Smooth muscle cell (in vitro differentiated cells): ENCODE results near the gene ZBTB49. TPM values are rescaled to one million over a fixed set of nuclear protein-coding genes. Genes with fewer than 3 reads are reported as not detected.
A peak's percentile ranks its signal among the peaks of the same experiment; 100 is the strongest.
"Not testable (repeated sequence)": the region's sequence is repeated elsewhere in the genome, so short reads cannot be mapped to it uniquely, and the experiment has no call there.

Source experiments
- DNase-seq: peaks from one replicate; lab custom pipeline; 2025; ENCODE audit not compliant: unreplicated experiment; lab: John Stamatoyannopoulos, UW
- H2AFZ ChIP-seq: fragments of 200-600 bp; sonication (generic); 2 replicates; pipeline ENCODE4 v1.6.0; 2016; ENCODE audit warnings: antibody characterized with exemption, low read depth, mild to moderate bottlenecking
- H3F3A ChIP-seq: fragments of 200-600 bp; sonication (generic); 2 replicates; pipeline ENCODE4 v1.6.0; 2017; ENCODE audit warnings: antibody characterized with exemption, low read depth
- H3K27ac ChIP-seq: fragments of 200-600 bp; sonication (generic); 2 replicates; pipeline ENCODE4 v1.5.1; 2016; ENCODE audit warnings: low read depth, mild to moderate bottlenecking
- H3K27me3 ChIP-seq: fragments of 200-600 bp; sonication (generic); 2 replicates; pipeline ENCODE4 v1.6.1; 2016; ENCODE audit warnings: low read depth, mild to moderate bottlenecking
- H3K36me3 ChIP-seq: fragments of 200-600 bp; sonication (generic); 2 replicates; pipeline ENCODE4 v1.5.1; 2016; ENCODE audit warnings: low read depth
- H3K4me1 ChIP-seq: fragments of 200-600 bp; sonication (generic); 2 replicates; pipeline ENCODE4 v1.5.1; 2016; ENCODE audit warnings: low read depth
- H3K4me2 ChIP-seq: fragments of 200-600 bp; sonication (generic); 2 replicates; pipeline ENCODE4 v1.6.0; 2016; ENCODE audit warnings: mild to moderate bottlenecking
- H3K4me3 ChIP-seq: fragments of 200-600 bp; sonication (generic); 2 replicates; pipeline ENCODE4 v1.5.1; 2016; ENCODE audit warnings: mild to moderate bottlenecking
- H3K79me2 ChIP-seq: fragments of 200-600 bp; sonication (generic); 2 replicates; pipeline ENCODE4 v1.6.0; 2016; ENCODE audit warnings: low read depth, mild to moderate bottlenecking
- H3K9ac ChIP-seq: fragments of 200-600 bp; sonication (generic); 2 replicates; pipeline ENCODE4 v1.6.0; 2016; ENCODE audit warnings: low read depth
- H3K9me3 ChIP-seq: fragments of 200-600 bp; sonication (generic); replicated peaks from 2 replicates; pipeline ENCODE4 v1.5.1; 2016; ENCODE audit warnings: low read depth
- H4K20me1 ChIP-seq: fragments of 200-600 bp; sonication (generic); 2 replicates; pipeline ENCODE4 v1.6.0; 2016; ENCODE audit warnings: low read depth
- CTCF ChIP-seq: fragments of 200-600 bp; sonication (generic); IDR thresholded peaks from 2 replicates; pipeline ENCODE4 v1.5.1; 2017; ENCODE audit warnings: borderline replicate concordance, mild to moderate bottlenecking, antibody characterized with exemption; ENCODE audit not compliant: insufficient read depth, poor library complexity, severe bottlenecking
- WGBS: methylation state at CpG from one replicate; pipeline ENCODE4 v1.1.7; 2016; ENCODE audit warnings: low lambda C conversion rate; 5-methylcytosine and 5-hydroxymethylcytosine counted together
- polyA plus RNA-seq: library from polyadenylated mRNA; unstranded; fragments of >200 nt; fragmentation: Nextera tagmentation; extraction: Ambion mirVana; gene quantifications from 2 replicates; pipeline ENCODE4 v1.2.1, GENCODE V29; 2016
- total RNA-seq: library from RNA; depleted of rRNA; stranded (reverse); fragments of >200 nt; gene quantifications from 2 replicates; pipeline ENCODE4 v1.2.3, GENCODE V29; 2014

Gene ZBTB49
- total and polyA plus RNA-seq, 2 experiments from 2014 or later, result 4.2 to 6.3 TPM

GRCh38 chr4:4248029-4248884 is 41.8 kb upstream of the ZBTB49 start, which contains the start of gene TMEM128:
Gene TMEM128, minus strand, starts transcription at chr4:4248223. Its CDS starts 21 bp downstream, at chr4:4248202.
- Histone ChIP-seq H3K27ac (peak within 1 kb of the TSS; percentile 87), H3K9ac (peak within 1 kb of the TSS; percentile 98), H2AFZ (peak within 1 kb of the TSS; percentile 98), H3K36me3 (no peaks in the 10 kb centered on the region), H3F3A (no peaks in the 10 kb centered on the region), H3K27me3 (no peaks in the 10 kb centered on the region), H3K9me3 (no peaks in the 10 kb centered on the region), H3K4me2 (peak within 1 kb of the TSS; percentile 93), H3K4me3 (peak within 1 kb of the TSS; percentile 94), H4K20me1 (no peaks in the 10 kb centered on the region), H3K79me2 (peaks cover 14% of the 10 kb centered on the region), H3K4me1 (peaks cover 13% of the 10 kb centered on the region)
- 1% methylated on average over 62 of the region's 62 CpGs for WGBS
- peak; percentile 75 for DNase-seq
- TF ChIP-seq CTCF, result peak; percentile 10

- H3K4me2 ChIP-seq, result peak overlapping the region; percentile 93
- peak overlapping the region; percentile 94 for H3K4me3 ChIP-seq
- H3K27ac ChIP-seq, result peak overlapping the region; percentile 87
- WGBS, result 33% methylated on average over 10 of the region's 10 CpGs
- H3K36me3 ChIP-seq, result no peaks in the 10 kb centered on the region
- no peaks in the 10 kb centered on the region for H3K27me3 ChIP-seq
- H3F3A ChIP-seq, result no peaks in the 10 kb centered on the region
- H3K9ac ChIP-seq, result peak overlapping the region; percentile 98
- H3K79me2 ChIP-seq, result peaks cover 14% of the 10 kb centered on the region
- H2AFZ ChIP-seq, result peak overlapping the region; percentile 98
- H3K9me3 ChIP-seq, result no peaks in the 10 kb centered on the region
- DNase-seq, result no peak
- H3K4me1 ChIP-seq, result peaks cover 13% of the 10 kb centered on the region
- TF ChIP-seq CTCF, result no peak
- no peaks in the 10 kb centered on the region for H4K20me1 ChIP-seq
These were observed 41.2 kb upstream of the ZBTB49 start for GRCh38 chr4:4248885-4249203.

- H3K79me2 ChIP-seq, result peaks cover 14% of the 10 kb centered on the region
- not testable (repeated sequence) for H3K4me2 ChIP-seq, H3K36me3 ChIP-seq, H3K9ac ChIP-seq, DNase-seq, H4K20me1 ChIP-seq, H3K9me3 ChIP-seq, H3K27me3 ChIP-seq, H3K27ac ChIP-seq, H3F3A ChIP-seq, H2AFZ ChIP-seq
- 97% methylated on average over 15 of the region's 15 CpGs for WGBS
- peaks cover 13% of the 10 kb centered on the region for H3K4me1 ChIP-seq
- H3K4me3 ChIP-seq, result peak overlapping the region; percentile 94
These were observed 40.7 kb upstream of the ZBTB49 start for GRCh38 chr4:4249342-4249741.

GRCh38 chr4:4249866-4250265 is 40.2 kb upstream of the ZBTB49 start:
- no peak for TF ChIP-seq CTCF
- Histone ChIP-seq H3K4me2 (no peak overlapping the region), H3K27me3 (peaks cover 8% of the 10 kb centered on the region), H2AFZ (no peak overlapping the region), H3K79me2 (peaks cover 14% of the 10 kb centered on the region), H4K20me1 (no peaks in the 10 kb centered on the region), H3K36me3 (no peaks in the 10 kb centered on the region), H3K4me3 (no peak overlapping the region), H3F3A (no peaks in the 10 kb centered on the region), H3K9me3 (no peaks in the 10 kb centered on the region), H3K9ac (no peak overlapping the region), H3K4me1 (peaks cover 13% of the 10 kb centered on the region), H3K27ac (no peak overlapping the region)
- no peak for DNase-seq
- WGBS, result 94% methylated on average over 8 of the region's 8 CpGs
